Activated effector memory CD4-positive, alpha-beta T cell treated with anti-CD3 and anti-CD28 coated beads, Interleukin-2, amount 50 U/mL, for 16 hours (primary cell): Measurements from ENCODE around the gene DOCK10.

Source experiments
- DNase-seq: peaks from one replicate; pipeline ENCODE4 v3.0.0-alpha.2; 2020

Gene DOCK10

DNA sequence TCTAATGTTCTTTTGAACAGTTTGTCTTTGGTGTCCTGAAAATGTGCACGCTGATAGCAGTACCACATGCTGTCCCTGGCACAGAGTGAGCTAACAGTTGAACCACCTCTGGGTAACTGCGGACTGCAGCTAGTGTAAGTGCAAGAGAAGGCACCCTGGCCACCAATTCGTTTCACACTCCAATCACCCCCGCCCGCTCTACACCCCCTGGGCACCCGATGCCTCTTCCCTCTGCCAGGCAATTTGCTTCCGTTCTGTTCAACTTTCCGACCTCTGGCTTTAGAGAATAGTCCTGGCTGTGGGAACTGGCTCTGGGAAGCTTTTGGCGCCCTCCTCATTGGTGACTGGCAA lies 1.4 kb downstream of the DOCK10 start:
- DNase-seq, result peak; percentile 78

DNA sequence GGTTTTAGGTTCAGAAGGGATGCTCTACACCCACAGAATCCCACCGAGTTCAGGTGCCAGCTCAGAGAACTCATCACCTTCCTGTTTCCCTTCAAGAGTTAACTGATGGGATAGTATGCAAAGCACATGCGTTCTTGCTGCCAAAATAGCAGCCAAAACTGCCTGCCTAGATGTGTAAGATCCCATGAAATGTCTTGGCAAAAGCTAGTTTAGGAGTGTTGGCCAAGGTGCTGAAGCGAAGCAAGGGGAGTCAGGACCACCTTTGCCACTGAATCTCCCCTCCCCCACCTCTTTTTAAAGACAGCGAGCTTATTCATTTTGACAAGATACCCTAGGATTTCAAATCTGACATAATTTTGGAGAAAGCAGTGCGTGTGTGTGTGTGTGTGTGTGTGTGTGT lies 2.1 kb downstream of the DOCK10 start:
- DNase-seq, result no peak

DNA sequence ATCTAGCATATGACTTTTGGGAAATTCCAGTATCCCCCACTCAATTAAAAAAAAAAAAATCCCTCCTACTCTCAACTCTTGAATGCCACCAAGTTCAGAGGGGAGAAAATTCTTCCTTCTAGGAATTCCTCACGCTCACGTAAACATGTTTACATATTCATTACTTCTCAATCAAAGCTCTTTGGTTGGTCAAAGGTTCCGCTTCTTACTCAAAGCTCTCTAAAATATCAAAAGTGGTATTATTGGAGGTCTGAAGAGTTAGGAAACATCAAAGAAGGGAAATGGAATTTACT lies 4.1 kb downstream of the DOCK10 start:
- DNase-seq, result no peak

DNA sequence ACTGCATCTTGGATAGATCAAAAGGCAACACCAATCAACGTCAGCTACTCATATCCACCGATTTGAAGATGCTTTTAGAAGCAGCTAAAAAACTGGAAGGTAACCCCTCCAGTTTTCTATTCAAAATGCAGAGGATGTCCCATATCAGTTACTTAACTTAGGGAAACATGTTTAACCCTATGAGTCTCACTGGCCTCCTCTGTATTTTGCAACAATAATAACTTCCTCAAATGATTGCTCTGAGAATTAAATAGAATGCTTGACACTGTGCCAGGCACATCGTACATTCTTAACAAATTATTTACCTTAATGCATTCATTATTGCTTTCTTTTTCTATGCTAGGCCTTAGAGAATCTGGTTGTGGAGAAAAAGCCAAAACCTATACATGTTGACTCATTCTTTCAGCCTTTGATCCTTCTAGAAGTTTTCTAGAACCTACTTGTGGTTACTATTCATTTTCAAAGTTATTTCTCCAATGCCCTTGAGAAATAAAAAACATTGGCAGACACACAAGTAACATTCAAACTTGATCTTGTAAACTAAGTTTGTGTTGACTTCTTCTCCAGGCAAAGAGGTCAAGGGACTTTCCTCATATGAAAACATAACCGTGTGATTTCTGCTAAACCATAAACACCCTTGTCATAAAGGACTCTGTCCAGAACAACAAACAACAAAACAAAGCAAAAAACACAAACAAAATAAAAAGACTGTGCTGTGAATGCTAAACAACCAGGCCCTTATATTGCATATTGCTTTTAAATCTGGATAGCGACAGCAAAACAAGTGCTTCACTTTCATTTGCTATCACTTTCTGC lies 4.6 kb downstream of the DOCK10 start:
- no peak for DNase-seq

DNA sequence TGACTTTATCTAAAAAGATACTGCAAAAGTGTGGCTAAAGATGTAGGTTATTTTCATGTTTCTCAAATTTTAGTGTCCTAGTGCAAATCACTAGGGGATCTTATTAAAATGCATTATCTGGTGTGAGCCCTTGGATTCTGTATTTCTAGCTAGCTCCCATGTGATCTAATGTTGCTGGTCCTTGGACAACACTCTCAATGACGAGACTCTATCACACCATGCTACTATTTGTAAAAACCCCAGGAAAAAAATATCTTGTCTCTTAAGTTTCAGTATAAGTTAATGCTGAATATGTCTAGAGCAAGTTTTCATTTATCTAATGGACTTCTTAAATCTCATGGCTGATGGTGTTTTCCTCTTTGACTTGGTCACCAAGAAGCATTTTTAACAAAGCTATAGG lies 5.8 kb downstream of the DOCK10 start:
- no peak for DNase-seq

DNA sequence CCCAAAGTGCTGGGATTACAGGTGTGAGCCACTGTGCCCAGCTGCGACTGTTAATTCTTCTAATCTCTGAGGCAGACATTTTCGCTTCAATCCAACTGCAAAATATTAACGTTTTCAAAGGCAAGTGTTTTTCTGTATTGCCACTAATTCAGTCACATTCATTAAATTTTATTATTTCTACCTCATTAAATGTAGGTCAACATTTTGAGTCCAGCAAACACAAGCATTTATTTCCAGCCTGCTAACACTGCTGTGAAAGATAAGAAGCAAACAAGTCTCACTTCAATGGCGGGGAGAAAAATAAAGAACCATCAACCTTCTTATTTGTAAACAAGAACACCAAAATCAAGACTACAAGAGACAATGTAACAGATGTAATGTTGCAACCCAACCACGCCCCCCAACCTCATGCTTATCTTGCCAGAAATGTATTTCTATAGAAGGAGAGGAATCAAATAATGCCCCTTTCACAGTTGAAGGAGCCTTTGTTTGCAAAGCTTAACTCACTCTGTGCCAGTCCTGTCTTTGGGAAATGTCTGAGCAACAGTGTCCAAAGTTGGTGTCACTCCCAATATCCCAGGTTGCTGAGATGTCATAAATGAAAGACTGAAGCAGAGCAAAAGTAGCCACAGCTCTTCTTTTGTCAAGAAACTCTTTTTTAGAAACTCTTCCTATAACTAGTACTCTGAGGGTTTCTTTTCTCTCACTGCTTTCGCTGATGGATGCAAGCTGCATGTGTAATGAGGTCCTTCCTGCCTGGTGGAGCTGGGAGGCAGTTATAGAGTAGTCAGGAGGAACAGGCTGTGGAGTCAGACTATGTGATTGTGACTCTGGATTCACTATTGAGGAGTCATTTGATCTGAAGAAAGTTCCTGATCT lies 8.6 kb downstream of the DOCK10 start:
- no peak for DNase-seq

DNA sequence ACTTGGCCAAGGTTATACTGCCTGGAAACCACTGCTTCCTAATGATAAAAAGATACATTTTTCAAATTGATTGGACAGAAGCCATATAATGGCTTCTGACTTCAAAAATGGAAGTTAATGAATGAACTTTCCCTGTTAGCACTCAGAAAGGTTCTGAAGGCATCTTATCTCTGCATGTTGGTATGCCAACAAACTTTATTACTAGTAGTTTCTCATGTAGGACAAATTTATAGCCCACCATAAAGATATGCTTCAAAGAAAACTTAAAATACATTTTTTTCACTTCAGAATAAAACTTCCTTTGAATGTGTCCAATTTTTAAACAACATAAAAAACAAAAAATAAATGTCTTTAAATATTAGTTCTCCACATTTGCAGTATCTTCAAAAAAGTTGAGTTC lies 10.0 kb downstream of the DOCK10 start:
- DNase-seq, result no peak

DNA sequence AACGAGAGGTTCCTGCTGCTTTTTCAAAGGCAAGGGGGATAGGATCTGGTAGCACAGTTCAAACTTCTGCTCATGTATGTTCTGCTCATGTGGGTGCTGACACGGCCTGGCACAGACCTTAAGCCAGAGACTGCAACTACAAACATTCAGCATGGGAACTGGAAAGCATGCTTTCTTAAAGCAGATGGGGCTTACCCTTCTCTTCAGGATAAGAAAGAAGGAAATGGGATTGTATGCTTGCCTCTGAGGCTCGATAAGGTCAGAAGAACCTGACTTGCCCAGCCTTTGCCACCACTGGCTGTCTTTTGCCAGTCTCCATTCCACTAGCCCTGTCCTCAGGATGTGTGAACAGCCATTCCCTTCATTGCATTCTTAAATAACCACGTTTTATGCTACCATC lies 10.7 kb downstream of the DOCK10 start:
- no peak for DNase-seq

DNA sequence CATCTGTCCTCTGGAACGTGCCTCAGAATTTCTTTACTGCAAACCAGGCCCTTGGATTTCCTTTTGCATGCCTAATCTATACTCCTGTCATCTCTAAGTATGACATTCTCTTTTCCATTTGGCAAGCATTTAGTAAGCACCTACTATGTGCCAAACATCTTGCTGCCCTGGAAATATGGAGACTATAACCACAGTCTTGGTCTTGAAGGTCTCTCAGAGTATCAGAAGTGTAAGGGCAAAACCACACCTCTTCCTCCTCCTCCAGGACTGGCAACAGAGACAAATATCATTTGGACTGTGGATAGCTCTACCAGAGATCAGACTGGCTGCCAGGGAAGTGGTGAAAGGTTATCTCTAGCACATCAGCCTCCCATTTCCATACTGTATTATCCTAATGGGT lies 11.4 kb downstream of the DOCK10 start:
- no peak for DNase-seq

DNA sequence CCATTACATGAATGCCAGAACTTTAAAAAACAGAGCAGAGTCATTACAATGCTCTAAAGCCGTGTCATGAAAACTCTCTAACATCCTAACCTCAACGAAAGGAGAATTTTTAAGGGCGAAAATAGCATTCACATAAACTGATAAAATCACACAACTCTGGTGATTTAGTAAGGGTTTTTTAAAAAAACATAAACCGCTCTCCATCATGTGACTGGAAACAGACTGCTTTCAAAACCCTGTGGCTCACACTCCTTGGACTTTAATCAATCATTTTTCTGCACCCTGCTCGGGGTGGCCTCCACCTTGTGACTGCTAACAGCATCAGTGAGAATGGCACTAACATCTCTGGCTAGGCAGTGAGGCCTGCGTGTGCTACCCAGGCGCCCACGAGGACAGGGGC lies 12.1 kb downstream of the DOCK10 start:
- DNase-seq, result peak; percentile 69

DNA sequence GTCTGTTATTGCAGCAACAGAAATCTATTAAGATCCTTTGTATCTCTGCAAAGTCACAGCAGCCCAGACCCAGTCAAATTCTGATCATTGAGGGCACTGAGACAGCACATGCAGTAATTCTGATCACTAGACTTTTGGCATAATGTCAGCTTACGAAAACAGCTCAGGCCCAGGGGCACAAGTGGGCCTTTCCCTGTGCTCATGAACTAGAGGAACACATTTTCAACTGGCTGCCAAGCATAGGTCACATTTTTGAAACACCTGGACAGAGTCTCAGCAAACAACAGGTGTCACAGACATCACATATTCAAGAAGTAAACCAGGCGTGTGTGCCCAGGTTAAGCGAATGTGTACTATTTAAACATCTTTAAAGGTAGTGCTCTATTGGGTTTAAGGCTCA lies 13.7 kb downstream of the DOCK10 start:
- no peak for DNase-seq

DNA sequence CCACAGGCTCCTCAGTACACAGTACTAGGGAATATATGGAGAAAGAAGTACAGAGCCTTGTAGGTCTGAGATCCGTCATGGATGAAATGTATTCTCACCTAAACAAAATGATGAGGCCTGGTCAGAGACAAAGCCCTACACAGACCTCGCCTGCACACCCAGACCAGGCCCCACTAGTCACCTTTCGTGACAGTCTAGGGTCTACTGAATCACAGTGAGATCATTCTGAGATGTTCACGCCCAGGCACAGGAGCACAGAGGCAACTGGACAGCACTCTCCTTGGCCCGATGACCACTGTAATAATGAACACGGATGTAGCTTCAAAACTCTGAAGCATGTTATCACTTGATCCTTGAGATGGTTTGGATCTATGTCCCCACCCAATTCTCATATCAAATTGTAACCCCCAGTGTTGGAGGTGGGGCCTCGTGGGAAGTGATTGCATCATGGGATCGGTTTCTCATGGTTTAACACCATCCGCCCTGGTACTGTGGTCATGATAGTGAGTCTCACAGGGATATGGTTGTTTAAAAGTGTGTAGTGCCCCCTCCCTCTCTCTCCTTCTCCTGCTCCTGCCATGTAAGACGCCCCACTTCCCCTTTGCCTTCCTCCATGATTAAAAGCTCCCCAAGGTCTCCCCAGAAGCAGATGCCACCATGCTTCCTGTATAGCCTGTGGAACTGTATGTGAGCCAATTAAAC lies 15.1 kb downstream of the DOCK10 start:
- DNase-seq, result peak; percentile 66

DNA sequence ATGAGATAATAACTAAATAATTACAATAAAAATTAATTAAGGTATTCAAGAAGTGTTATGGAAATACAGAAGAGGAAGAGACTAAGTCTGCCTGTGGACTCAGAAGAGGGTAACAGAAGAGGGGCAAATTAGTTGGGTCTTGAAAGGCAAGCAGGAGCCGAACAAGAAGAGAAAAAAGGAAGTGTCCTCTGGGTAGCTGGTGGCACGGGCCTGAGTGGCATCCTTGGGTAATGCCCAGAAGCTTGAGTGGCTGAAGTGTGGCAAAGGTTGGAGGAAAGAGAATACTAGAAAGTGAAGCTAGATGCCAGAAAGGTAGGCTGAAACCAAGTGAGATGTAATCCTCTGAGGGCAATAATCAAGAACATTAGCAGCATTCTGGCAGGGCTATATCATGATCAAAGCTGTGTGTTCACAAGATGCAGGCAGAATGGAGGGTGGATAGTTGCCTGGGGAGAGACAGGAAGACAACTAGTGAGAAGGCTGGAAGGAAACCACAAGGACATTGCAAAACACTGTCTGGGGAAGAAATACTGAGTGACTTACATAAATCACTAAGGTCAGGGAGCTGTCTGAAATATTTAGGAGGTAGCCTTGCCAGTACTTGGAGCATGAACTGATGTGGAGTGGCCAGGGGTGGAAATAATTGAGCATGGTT lies 16.2 kb downstream of the DOCK10 start:
- DNase-seq, result no peak

DNA sequence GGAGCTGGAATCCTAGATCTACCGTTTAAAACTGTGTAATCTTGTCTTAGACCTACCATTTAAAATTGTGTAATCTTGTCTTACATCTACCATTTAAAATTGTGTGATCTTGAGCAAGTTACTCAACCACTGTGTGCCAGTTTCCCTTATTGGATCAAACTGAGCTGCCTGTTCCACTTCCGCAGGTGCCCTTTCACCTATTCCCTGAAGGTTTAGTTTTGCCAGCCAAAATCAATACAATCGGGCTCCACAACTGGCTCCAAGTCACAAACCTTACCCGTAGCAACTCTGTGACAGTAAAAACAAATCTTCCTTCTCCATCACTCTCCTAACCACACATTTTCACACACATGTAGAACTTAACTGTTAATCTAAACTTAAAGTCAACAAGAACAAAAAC lies 20.1 kb downstream of the DOCK10 start:
- DNase-seq, result no peak

DNA sequence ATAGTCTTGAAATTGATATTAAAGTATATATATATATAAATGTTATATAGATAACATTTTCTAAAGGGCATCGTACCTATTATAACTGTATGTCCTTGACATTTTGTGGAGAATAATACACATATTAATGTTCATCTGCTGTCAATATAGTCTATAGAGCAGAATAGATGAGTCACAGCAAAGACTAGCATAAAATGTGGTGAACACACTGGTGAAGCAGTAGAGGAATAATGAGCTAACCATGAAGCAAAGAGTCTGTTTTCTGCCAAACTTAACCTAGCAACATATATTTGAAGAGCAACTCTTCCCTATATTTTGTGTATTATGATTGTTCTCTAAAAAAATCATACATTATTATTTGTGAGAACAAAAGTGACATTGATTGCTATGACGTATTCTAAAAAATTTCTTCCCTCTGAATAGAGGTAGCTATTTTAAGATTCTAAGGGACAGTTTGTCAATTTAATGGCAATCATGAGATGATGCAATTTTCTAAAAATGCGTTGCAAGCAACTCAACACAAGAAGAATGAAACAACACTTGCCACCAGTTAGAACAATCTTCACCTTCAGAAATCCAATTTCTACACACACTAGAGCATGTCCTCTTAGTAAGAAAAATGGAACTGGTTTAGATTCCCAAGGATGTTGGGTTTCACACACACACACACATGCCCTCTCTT lies 22.0 kb downstream of the DOCK10 start:
- no peak for DNase-seq

DNA sequence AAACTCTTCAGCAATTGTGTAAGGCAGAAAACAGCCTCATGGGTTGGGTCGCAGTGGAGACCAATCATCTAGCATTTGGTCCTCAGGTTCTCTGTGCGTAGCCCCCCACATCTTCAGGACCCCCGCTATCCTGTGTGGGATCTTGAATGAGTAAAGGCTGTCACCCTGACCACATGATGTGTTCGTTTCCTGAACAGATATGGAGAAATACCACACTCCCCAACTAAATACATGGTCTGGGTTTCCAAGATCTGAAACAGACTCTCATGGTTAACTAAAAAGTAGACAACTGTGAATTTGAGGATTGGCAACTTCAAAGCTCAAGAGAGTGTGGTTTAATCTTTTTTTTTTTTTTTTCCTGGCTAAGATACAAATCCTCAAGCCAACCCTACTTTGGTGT lies 23.2 kb downstream of the DOCK10 start:
- DNase-seq, result no peak

DNA sequence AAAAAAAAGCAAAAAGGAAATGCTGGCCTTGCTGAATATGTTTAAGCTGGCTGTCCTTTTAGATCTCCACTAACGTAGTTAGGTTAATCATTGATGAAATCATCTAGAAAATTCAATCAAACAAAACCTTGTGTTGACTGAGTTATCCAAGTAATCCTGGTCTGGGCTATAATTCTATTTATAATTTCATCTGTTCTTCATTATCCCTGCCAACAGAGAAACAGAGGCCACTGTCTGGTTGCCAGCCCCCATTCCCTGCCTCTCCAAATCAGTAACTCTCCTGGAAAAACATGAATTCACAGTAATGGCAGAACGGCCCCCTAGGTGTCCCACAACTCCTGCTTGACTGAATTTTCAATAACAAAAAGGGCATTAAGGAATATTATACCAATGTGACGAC lies 24.6 kb downstream of the DOCK10 start:
- DNase-seq, result no peak

DNA sequence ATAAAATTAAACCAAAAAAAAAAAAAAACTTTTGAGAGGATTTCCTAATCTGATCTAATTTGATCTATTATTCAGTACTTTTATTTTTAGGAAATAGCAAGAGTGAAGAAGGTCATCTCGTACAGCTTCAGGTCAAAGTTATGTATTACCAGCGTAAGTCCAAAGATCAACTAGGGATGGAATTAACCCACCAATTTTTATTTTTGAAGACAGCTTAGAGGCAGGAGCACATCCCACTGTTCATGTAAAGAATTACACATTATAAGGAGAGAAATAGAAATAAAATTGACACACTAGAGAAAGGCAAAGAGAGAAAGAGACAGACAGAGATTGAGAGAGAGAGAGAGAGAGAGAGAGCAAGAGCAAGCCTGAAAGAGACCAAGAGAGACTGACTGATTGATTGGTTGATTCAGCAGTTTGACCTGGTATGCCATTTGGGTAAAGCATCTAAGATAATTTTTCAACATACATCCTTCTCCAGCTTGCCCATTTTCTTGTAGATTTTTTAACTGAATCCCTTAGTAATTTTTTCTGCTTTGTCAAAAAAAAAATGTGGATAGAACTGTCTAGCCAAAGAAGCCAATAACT lies 25.1 kb downstream of the DOCK10 start:
- DNase-seq, result no peak

DNA sequence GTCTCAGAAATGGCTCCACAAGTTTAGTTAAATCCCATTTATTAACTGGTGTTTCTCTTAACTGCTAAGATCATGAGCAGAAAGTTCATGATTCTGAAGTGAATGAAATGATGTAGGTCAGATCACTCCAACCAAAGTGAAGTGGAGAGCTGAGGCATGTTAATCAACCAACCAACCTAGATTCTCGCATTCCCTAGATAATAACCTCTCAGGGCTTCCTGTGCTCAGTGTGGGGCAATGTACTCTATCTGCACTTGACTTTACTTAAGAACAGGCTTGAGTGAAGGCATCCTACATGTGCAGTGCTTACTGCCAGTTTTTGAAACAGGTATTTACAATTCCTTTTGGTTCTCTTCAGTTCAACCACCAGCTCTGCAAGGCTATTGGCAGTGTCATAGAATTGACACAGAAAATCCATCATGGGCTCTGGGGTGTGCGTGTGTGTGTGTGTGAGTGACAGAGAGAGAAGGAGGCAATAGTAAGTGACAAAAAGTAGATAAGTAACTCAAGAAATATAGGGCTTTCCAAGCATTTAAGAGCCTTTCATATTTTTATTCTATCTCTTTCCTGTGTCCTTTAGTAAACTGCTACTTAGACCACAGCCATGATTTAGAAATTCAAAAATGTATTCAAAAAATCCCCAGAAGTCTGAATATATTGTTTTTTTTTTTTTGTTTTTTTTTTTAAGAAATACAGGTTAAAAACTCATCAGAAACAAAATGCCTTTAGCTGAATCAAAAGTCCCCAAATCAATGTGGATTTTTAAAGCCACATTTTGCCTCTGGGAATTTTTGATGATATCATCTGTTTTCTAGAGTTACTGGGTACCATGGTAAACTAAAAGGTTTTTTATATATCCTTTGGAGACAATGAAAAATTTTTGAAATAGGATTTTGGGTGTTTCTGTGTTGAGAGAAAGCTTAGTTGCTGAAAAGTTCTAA lies 28.6 kb downstream of the DOCK10 start:
- DNase-seq, result no peak

DNA sequence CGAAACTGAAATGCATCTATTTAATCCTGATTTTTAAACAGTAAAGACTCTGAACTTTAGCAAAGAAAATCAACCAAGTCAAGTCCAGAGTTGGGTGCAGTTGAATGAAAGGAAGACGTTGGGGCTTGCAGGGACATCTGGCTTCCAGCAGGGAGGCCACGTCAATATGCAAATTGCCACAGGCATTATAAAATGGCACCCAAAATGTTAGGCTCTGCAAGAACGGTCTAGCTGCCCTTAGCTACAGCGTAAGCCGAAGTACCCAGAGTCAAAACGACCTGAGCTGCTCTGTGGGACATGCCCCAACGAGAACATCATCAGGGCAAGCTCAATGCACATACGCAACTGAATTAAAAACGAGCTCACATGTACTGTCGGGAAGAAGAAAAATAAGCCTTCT lies 30.7 kb downstream of the DOCK10 start:
- DNase-seq, result no peak

DNA sequence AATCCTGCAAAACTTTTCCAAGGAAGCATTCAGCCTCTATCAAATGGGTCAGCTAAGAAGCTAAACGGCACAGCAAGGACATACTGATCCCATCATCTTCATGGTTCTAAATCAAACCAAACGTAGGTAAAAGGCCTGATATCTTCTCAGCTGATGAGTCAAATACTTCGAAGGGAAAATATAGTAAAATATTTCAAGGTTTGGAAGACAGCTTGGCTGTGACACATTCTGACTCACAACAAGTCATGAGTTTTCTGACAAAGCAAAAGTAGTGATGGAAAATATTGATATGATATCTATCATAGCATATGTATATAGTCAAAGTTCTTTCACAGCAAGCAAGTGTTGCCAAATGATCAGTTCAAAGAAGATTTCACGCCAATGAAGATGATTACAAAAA lies 31.5 kb downstream of the DOCK10 start:
- DNase-seq, result no peak
